DOHH2 (cell line): ENCODE results near the gene TANC1.

ENCODE experiments used
- CTCF ChIP-seq: fragments of 200-600 bp; sonication (generic); IDR thresholded peaks from one replicate; pipeline ENCODE4 v1.5.1; 2014; ENCODE audit warnings: antibody characterized with exemption, mild to moderate bottlenecking, low read depth, low read length; ENCODE audit not compliant: poor library complexity, severe bottlenecking
- EZH2phosphoT487 ChIP-seq: fragments of 200-600 bp; sonication (generic); IDR thresholded peaks from 2 replicates; pipeline ENCODE4 v1.6.1; 2017; ENCODE audit warnings: borderline replicate concordance, mild to moderate bottlenecking, antibody characterized with exemption, low read length, moderate library complexity, mixed read lengths

- TF ChIP-seq CTCF (no peak), EZH2phosphoT487 (no peak)
Measured at GRCh38 chr2:159091381-159091780, 122.9 kb downstream of the TANC1 start.
